HG02610 (cell line): Measurements from ENCODE around the gene F2.

ENCODE experiments used
- ATAC-seq: cut with Tn5 transposase; IDR thresholded peaks from one replicate; pipeline ENCODE4 v1.9.1; 2021; ENCODE audit warnings: mild to moderate bottlenecking, moderate library complexity; ENCODE audit not compliant: unreplicated experiment

The F2 gene

DNA sequence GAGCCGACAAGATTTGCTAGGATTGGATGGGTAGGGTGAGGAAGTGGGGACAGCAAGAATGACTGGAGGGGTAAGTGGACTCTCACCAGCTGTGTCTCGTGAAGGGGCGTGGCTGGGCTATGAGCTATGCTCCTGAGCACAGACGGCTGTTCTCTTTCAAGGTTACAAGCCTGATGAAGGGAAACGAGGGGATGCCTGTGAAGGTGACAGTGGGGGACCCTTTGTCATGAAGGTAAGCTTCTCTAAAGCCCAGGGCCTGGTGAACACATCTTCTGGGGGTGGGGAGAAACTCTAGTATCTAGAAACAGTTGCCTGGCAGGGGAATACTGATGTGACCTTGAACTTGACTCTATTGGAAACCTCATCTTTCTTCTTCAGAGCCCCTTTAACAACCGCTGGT is 19.9 kb downstream of the F2 start:
- no peak for ATAC-seq

DNA sequence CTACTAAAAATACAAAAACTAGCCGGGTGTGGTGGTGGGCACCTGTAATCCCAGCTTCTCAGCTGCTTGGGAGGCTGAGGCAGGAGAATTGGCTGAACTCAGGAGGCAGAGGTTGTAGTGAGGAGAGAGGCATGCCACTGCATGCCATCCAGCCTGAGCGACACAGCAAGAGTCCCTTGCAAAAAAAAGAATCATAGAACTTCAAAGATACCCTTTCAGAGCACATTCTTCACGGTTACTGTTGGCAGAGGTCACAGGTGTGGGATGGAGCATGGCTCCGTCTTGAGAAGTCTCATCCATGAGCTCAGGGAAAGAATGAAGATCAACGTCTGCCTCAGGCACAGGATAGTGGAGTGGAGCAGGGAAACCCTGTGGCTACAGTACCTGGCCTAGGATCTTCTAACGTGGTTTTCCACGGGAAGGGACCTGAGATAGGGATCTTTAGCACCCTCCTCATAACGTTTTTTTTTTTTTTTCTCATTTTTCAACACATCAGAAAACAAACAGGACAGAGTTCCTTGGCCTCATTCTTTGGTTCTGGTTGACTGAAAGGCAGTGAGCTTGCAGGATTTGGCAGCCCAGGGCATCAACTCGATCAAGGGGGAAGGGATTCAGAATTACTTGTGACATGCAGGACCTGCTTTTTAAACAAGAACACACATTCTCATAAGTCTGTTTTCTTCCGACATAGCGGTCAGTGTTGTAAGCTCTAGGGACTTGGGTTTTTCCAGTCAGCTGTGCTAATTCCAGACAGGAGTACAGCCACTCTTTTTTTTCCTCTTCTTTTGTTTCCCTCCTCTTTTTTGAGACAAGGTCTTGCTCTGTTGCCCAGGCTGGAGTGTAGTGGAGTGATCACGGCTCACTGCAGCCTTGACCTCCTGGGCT is 22.8 kb downstream of the F2 start:
- no peak for ATAC-seq

DNA sequence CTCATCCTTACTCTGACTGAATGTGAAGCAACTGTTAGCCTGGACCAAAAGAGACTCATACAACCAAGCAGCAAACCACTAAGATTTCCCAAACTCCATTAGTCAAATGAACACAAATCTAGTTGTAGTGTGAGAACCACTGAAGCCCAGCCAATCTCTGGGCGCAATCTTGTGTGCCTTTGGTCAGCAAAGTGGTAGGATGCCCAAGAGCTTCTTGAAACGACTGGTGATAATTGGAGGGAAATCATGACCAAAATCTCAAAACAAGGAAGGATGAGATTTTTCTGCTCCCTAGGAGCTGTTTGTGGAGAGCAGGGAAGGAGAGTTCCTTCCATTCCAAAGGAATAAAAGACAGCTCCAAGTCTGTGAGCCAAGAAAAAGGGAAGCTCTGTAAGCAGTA is 24.0 kb downstream of the F2 start:
- no peak for ATAC-seq

DNA sequence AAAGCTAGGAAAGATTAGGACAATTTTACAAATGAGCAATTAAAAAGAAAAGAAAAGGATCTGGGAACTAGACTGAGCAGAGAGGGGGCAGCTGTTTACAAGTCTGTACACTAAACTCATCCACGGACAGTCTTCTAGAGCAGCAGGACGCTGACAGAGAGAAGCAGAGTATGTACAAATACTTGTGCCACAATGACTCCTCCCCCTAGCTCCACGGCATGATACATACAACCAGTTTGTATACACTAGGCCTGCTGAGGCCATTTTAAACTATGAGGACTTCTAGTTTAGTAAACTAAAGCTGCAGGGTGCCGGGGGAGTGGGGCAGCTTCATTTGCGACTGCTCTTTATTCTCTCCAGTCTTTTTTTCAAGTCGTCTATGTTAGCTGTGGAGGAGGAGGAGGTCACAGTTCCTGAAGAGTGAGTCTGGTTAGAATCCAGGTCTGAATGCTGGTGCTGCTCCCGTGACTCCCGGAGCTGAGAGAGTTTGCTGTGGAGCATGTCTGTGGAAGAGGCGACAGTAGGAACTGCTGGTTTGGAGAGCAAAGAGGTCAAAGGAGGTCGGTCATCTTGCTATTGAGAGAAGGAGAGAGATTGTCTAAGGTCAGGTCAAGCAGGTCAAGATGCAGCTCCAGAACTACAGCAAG is 24.8 kb downstream of the F2 start:
- ATAC-seq: no peak

DNA sequence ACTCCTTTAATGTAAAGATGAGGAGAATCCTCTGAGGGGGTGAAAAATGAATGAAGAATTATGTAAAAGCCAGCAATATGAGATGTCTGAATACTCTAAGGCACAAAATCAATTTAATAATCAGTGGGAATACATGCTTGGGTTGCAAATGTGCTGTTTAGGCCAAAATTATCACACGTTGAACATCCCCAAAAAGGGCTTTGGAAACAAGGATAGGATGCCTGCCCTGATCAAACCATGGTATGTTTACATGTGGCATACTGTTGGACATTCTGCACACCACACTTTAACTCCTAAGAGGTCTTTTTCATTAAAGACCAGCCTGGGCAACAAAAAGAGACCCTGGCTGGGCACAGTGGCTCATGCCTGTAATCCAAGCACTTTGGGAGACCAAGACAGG is 26.3 kb downstream of the F2 start:
- no peak for ATAC-seq

DNA sequence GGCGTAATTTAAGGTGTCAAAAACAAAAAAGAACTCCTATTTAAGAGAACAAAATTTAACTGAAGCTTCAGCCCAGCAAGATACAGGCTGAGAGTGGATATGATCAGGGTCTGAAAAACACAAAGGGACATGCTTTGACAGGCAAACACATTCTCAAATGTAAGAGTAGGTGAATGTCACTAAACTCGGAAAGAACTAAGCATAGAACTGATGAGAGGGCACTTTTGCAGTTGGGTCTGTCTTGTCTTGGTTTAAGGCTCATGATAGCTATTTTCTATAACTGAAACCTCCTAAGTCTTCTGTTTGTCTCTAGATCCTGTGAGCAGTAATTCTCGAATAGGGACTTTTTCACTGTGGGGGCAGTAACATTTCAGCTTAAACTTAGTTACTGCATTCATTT is 27.0 kb downstream of the F2 start:
- ATAC-seq: no peak

DNA sequence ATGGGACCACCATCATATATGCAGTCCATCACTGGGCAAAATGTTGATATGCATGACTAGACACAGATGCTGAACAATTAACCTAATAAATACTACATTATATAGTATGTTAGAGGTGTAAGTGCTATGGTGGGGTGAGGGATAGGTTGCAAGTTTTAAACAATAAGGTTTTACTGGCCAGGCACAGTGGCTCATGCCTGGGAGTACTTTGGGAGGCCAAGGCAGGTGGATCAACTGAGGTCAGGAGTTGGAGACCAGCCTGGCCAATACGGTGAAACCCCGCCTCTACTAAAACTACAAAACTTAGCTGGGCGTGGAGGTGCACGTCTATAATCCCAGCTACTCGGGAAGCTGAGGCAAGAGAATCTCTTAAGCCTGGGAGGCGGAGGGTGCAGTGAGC is 28.1 kb downstream of the F2 start:
- no peak for ATAC-seq

DNA sequence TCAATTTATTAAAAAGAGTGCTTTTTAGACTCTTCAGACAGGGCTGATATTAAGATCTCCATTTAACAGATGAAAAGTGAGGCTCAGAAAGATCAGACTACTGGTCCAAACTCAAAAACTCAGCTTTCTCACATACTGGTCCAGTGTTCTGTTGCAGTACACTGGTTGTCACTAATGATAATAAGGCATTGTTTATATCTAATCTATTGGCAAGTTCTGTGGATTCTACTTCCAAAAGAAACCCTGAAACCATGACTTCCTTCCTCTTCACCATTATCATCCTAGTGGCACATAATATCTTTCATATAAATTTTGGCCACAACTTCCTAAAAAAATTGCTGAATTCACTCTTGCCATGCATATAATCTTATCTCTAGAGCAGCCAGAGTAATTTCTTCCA is 36.9 kb downstream of the F2 start:
- no peak for ATAC-seq

DNA sequence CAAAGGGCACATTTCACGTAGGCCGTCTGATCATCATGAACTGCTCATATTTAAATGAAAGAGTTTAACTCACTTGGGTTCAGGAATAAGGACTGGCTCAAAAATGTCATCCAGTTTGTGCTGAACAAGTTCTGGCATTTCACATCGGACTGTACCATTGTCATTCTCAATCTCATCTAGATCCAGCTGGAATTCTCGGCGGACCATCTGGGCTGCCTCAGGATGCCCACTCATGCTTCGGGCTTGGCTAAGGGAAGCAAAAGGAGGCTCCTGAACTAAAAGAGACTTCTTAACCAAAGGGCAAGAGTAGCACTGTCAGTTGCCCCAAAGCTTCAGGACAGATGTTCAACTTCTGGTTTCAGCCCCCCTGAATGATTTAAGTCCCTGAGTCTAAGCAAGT is 40.2 kb downstream of the F2 start:
- no peak for ATAC-seq

DNA sequence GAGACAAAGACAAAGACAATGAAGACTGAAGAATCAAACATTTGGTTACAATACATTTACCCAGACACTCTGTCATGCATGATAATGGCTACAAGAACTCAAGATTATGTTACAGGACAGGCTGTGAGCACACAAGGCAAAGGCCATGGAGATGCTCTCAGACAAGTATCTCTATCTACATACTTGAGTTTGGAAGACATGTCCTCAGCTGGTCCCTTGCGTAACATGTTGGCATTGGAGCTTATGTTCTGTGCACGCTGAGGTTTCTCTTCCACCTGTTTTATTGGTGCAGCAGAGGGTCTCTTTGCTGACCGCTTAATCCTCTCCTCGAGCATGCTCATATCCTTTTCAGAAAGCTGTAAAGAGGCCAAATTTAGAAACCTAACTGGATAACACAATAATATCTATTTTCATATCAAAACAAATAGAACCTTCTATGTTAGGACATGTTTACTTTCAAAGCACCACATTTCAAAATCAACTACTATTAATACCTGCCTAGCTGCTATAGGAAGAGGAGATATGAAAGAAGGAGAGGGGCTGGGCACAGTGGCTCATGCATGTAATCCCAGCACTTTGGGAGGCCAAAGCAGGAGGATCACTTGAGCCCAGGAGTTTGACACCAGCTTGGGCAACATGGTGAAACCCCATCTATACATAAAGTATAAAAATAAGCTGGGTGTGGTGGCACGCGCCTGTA is 41.6 kb downstream of the F2 start:
- no peak for ATAC-seq

DNA sequence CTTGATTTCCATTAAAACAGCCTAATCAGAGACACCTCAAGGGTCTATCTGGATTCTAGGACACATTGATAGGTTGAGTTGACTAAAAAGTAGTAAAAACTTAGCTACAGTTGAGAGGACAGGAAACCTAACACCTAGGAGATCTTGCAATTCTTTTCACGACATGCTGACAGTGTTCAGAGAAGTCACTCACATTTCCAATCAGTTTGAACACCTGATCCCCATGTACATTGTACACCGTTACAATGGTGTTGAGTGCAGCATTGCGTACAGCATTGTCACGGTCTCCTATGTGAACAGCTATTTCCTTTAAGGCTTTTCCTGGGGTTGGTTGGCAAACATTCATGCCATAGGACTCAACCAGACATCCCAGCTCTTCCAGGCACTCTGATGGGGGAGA is 42.8 kb downstream of the F2 start:
- ATAC-seq: no peak

DNA sequence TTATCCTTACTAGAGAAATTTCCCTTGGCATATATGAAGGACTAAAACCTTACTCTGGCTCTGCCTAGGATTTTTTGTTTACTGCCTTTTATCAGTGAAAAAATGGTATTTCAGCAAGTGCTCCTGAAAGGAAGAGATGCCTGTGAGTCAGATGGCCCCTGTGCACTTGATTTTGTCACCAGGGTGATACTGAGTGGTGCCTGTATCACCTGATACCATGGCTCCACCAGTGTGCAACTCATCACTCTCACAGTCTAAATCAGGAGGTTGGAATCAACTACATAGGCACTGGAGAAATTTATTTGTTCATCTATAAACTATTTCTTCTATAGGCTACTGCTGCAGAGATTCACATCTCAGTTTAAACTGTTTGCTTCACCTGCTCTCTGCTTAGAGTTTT is 43.2 kb downstream of the F2 start:
- ATAC-seq: no peak

DNA sequence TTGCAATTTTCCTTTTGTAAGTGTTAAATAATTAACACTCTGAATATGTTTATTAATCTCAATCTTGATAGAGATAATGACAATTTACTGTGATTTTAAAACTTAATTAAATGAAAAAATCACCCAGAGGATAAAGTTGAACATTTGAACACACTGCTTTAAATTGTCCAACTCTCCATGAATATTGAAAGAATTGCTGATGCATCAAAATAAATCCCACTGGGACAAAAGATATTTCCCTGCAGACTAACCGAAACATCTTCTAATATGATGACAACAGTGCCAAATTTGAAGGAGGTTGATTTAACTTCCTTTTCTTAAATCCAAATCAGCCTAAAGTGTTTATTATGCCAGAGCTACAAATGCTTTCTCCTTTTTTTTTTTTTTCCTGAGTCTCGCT is 47.6 kb downstream of the F2 start:
- ATAC-seq: no peak

DNA sequence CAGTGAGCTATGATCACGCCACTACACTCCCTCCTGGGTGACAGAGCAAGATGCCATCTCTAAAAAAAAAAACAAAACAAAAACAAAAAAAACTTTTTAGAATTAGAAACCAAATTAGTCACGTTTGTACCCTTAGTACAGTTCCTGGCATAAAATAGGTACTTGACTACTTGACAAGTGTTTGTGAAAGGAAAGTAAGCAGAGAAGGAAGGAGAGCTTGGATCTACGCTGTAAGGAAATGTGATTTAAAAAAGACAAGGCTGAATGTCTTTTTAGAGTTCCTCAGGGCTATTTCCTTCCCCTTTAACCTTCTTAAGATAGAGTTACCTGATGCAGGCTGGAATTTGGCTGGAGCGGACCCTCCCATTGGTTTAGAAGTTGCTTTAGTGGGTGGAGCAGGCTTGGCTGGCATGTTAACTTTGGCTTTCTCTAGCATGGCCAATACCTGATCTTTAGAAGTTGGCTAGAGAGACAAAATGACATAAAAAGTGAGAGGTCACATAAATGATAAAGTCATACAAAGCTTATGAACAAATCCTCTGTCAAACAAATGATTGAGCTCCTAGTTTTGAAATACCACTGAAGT is 50.7 kb downstream of the F2 start:
- no peak for ATAC-seq

DNA sequence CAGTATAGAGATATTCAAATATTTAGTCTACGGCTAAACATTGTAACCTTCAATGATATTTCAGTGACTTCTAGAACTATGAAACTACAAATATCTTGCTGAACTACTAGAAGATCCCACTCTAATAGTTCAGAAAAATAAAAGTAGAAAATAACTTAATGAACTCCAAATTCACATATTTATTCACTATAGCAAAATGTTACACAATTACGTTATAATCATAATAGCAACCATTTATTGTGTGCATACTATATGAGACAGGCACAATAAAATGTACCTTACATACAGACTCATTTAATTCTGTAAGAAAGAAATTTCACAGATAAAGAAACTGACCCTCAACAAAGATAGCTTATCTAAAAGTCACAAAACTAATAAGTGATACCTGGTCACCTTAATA is 57.9 kb downstream of the F2 start:
- no peak for ATAC-seq

DNA sequence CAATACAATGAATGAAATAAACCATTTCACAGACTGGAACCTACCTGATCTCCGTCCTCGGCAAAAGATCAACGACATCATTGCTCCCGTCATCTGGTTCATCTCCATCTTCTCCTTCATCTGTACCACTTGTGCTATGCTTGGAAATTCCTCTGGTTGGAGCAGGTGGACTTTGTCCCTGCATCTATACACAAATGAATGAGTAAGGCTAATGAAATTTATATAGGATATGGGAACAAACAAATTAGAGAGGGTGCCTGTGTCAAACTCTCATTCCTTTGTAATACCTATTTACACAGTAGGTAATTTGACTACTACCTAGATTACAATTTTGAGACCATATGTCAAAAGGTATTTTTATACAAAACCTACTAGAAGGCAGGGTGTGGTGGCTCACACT is 59.4 kb downstream of the F2 start:
- no peak for ATAC-seq
